Neural cell (in vitro differentiated cells): Measurements from ENCODE around the gene LARGE1.

Source experiments
- CTCF ChIP-seq: fragments of 450-650 bp; IDR thresholded peaks from 2 replicates; pipeline ENCODE4 v1.5.1; 2014; ENCODE audit warnings: antibody characterized with exemption, mild to moderate bottlenecking, moderate library complexity; ENCODE audit not compliant: poor library complexity, severe bottlenecking
- EP300 ChIP-seq: fragments of 450-650 bp; conservative IDR thresholded peaks from 2 replicates; pipeline ENCODE4 v1.6.1; 2014; ENCODE audit warnings: antibody characterized with exemption, mild to moderate bottlenecking, moderate library complexity; ENCODE audit not compliant: poor library complexity, severe bottlenecking
- EZH2 ChIP-seq: fragments of 200-600, 300-800 bp; shearing (Covaris generic), sonication (generic); IDR thresholded peaks from 2 replicates; pipeline ENCODE4 v1.6.1; 2014; ENCODE audit warnings: antibody characterized with exemption, low read length, borderline replicate concordance, mild to moderate bottlenecking; ENCODE audit not compliant: insufficient read depth, poor library complexity, severe bottlenecking
- POLR2AphosphoS5 ChIP-seq: IDR thresholded peaks from 2 replicates; pipeline ENCODE4 v1.6.1; 2012
- RAD21 ChIP-seq: fragments of 450-650 bp; conservative IDR thresholded peaks from 2 replicates; pipeline ENCODE4 v1.6.1; 2014; ENCODE audit warnings: antibody characterized with exemption, mild to moderate bottlenecking, moderate library complexity
- TAF1 ChIP-seq: IDR thresholded peaks from 2 replicates; pipeline ENCODE4 v1.6.1; 2012; ENCODE audit warnings: low read depth

- TF ChIP-seq CTCF (no peak), EZH2 (no peak), EP300 (no peak), POLR2AphosphoS5 (no peak), TAF1 (no peak), RAD21 (no peak)
Measured at GRCh38 chr22:33656808-33657628, 263.3 kb downstream of the LARGE1 start.
